SK-N-SH (cell line): ENCODE results near the gene CRACR2B. TPM values are rescaled to one million over a fixed set of nuclear protein-coding genes. Genes with fewer than 3 reads are reported as not detected.

Experiments
- CTCF ChIA-PET: fragments of 300-600, 350-600 bp; formaldehyde crosslinking; extraction: SDS; loops from one replicate; lab custom pipeline; 2021; lab: Yijun Ruan, JAX
- POLR2A ChIA-PET: fragments of 350-600 bp; sonication (Branson Sonifier 250); formaldehyde crosslinking; extraction: SDS; loops from one replicate; lab custom pipeline; 2020; ENCODE audit warnings: antibody characterized with exemption, inconsistent platforms; lab: Yijun Ruan, JAX
- DNase-seq: peaks from one replicate; pipeline ENCODE4 v3.0.0; 2012
- H2AFZ ChIP-seq: fragments of 200-600 bp; sonication (generic); 2 replicates; pipeline ENCODE4 v1.8.1; 2016; ENCODE audit warnings: antibody characterized with exemption, mild to moderate bottlenecking, low read depth
- H3F3A ChIP-seq: fragments of 200-600 bp; sonication (generic); replicated peaks from 2 replicates; pipeline ENCODE3; 2016; ENCODE audit warnings: antibody characterized with exemption, mild to moderate bottlenecking; ENCODE audit not compliant: insufficient read depth
- H3K27ac ChIP-seq, 2 experiments: fragments of 200-500 bp in 1 of 2; fragments of 200-600 bp in 1 of 2; sonication (Bioruptor generic) in 1 of 2; sonication (generic), shearing (Covaris generic) in 1 of 2; 2 replicates each; pipeline versions ENCODE4 v1.5.1 to v1.6.1; 2014 to 2016; ENCODE audit warnings: low read depth in 2 of 2, inconsistent platforms in 1 of 2, low read length in 1 of 2, mild to moderate bottlenecking in 1 of 2, mixed read lengths in 1 of 2
- H3K27me3 ChIP-seq: fragments of 200-600 bp; sonication (generic), shearing (Covaris generic); 2 replicates; pipeline ENCODE4 v1.6.1; 2016; ENCODE audit warnings: mixed run types; ENCODE audit not compliant: insufficient read depth
- H3K36me3 ChIP-seq, 2 experiments: fragments of 200-500 bp in 1 of 2; fragments of 200-600 bp in 1 of 2; sonication (Bioruptor generic) in 1 of 2; sonication (generic) in 1 of 2; replicated peaks in 1 of 2; 2 replicates each; pipeline versions ENCODE3 to v1.5.1; 2014 to 2016; ENCODE audit warnings: low read length in 1 of 2, mild to moderate bottlenecking in 1 of 2; ENCODE audit not compliant: insufficient read depth in 2 of 2, control insufficient read depth in 1 of 2
- H3K4me1 ChIP-seq, 2 experiments: fragments of 200-500 bp in 1 of 2; fragments of 200-600 bp in 1 of 2; sonication (Bioruptor generic) in 1 of 2; sonication (generic), shearing (Covaris generic) in 1 of 2; 2 replicates each; pipeline versions ENCODE4 v1.5.1 to v1.6.1; 2014 to 2016; ENCODE audit warnings: low read depth in 1 of 2, low read length in 1 of 2, mixed run types in 1 of 2; ENCODE audit not compliant: insufficient read depth in 2 of 2, control insufficient read depth in 1 of 2
- H3K4me2 ChIP-seq: fragments of 200-600 bp; sonication (generic), shearing (Covaris generic); 2 replicates; pipeline ENCODE4 v1.6.1; 2017; ENCODE audit warnings: mixed run types
- H3K4me3 ChIP-seq, 2 experiments: fragments of 200-500 bp in 1 of 2; fragments of 200-600 bp in 1 of 2; sonication (Bioruptor generic) in 1 of 2; sonication (generic), shearing (Covaris generic) in 1 of 2; 2 replicates each; pipeline versions ENCODE4 v1.5.1 to v1.8.1; 2014 to 2016; ENCODE audit warnings: low read depth in 2 of 2, inconsistent platforms in 1 of 2, low read length in 1 of 2, mild to moderate bottlenecking in 1 of 2, mixed read lengths in 1 of 2, moderate library complexity in 1 of 2
- H3K79me2 ChIP-seq: fragments of 200-600 bp; sonication (generic); 2 replicates; pipeline ENCODE4 v1.8.1; 2017; ENCODE audit warnings: mild to moderate bottlenecking; ENCODE audit not compliant: insufficient read depth
- H3K9ac ChIP-seq: fragments of 200-600 bp; sonication (generic); 2 replicates; pipeline ENCODE4 v1.6.1; 2017; ENCODE audit warnings: mixed run types
- H3K9me2 ChIP-seq: fragments of 200-600 bp; sonication (generic); 2 replicates; pipeline ENCODE4 v1.6.1; 2017; ENCODE audit warnings: mixed run types
- H3K9me3 ChIP-seq: fragments of 200-600 bp; sonication (generic); 2 replicates; pipeline ENCODE4 v1.6.1; 2017; ENCODE audit warnings: mixed run types, mild to moderate bottlenecking, moderate library complexity
- H4K20me1 ChIP-seq: fragments of 200-600 bp; sonication (generic); 2 replicates; pipeline ENCODE4 v1.6.1; 2017; ENCODE audit warnings: mild to moderate bottlenecking, mixed run types; ENCODE audit not compliant: insufficient read depth
- CTCF ChIP-seq: fragments of 200-600 bp; sonication (generic); IDR thresholded peaks from 2 replicates; pipeline ENCODE4 v1.6.1; 2017; ENCODE audit warnings: antibody characterized with exemption, mild to moderate bottlenecking, moderate library complexity
- ELF1 ChIP-seq: IDR thresholded peaks from 2 replicates; pipeline ENCODE4 v1.4.0; 2012
- EZH2phosphoT487 ChIP-seq: fragments of 200-600 bp; sonication (generic); IDR thresholded peaks from 2 replicates; pipeline ENCODE4 v1.6.1; 2017; ENCODE audit warnings: low read depth, mixed run types, mild to moderate bottlenecking, antibody characterized with exemption, moderate library complexity, borderline replicate concordance
- FOSL2 ChIP-seq: IDR thresholded peaks from 2 replicates; pipeline ENCODE4 v1.4.0; 2012; ENCODE audit warnings: low read depth, mild to moderate bottlenecking, moderate library complexity, borderline replicate concordance
- FOXJ3 ChIP-seq: sonication (generic); formaldehyde crosslinking; IDR thresholded peaks from 2 replicates; pipeline ENCODE4 v1.5.1; 2020; ENCODE audit warnings: mild to moderate bottlenecking, missing genetic modification reagents
- GABPA ChIP-seq: IDR thresholded peaks from 2 replicates; pipeline ENCODE4 v1.4.0; 2012; ENCODE audit warnings: low read depth, mild to moderate bottlenecking
- IRF3 ChIP-seq: fragments of 150-350 bp; IDR thresholded peaks from 2 replicates; pipeline ENCODE4 v1.6.1; 2016; ENCODE audit warnings: mild to moderate bottlenecking, low read depth, low read length
- JUND ChIP-seq: IDR thresholded peaks from 2 replicates; pipeline ENCODE4 v1.4.0; 2012
- MEF2A ChIP-seq: IDR thresholded peaks from 2 replicates; pipeline ENCODE4 v1.4.0; 2012; ENCODE audit warnings: low read depth, borderline replicate concordance
- PBX3 ChIP-seq: IDR thresholded peaks from 2 replicates; pipeline ENCODE4; 2012
- POLR2AphosphoS5 ChIP-seq: IDR thresholded peaks from 2 replicates; pipeline ENCODE4 v1.6.1; 2012; ENCODE audit warnings: low read depth, low read length
- RCOR1 ChIP-seq: fragments of 150-350 bp; IDR thresholded peaks from 2 replicates; pipeline ENCODE4 v1.6.1; 2017; ENCODE audit warnings: antibody characterized with exemption, low read length
- SIN3A ChIP-seq: IDR thresholded peaks from 2 replicates; pipeline ENCODE4 v1.6.1; 2012; ENCODE audit warnings: low read depth, mild to moderate bottlenecking, low read length, moderate library complexity, borderline replicate concordance
- SMC3 ChIP-seq: IDR thresholded peaks from 2 replicates; pipeline ENCODE4 v1.6.1; 2012; ENCODE audit warnings: low read depth, low read length, improper control_type of control experiment
- TAF1 ChIP-seq: IDR thresholded peaks from 2 replicates; pipeline ENCODE4 v1.6.1; 2012; ENCODE audit warnings: low read depth, mild to moderate bottlenecking, low read length, moderate library complexity, borderline replicate concordance
- TCF12 ChIP-seq: IDR thresholded peaks from 2 replicates; pipeline ENCODE4 v1.4.0; 2012
- USF1 ChIP-seq: IDR thresholded peaks from 2 replicates; pipeline ENCODE4 v1.4.0; 2012; ENCODE audit warnings: low read depth, borderline replicate concordance
- YY1 ChIP-seq: IDR thresholded peaks from 2 replicates; pipeline ENCODE4 v1.4.0; 2012; ENCODE audit warnings: low read depth, mild to moderate bottlenecking
- WGBS: methylation state at CpG from one replicate; pipeline ENCODE4 v1.1.6; 2017; ENCODE audit warnings: low lambda C conversion rate; 5-methylcytosine and 5-hydroxymethylcytosine counted together
- polyA plus RNA-seq, 3 experiments: library from polyadenylated mRNA; depleted of rRNA; stranded (reverse); fragments of >200 nt; gene quantifications; 2 replicates each; pipeline ENCODE4 v1.2.3, GENCODE V29; 2012

CRACR2B gene
- polyA plus RNA-seq, 1 of the 3 experiments (the other 2 are of a cell fraction) = 1.1 TPM

- TF ChIP-seq JUND = no peak
These were observed 11.3 kb upstream of the CRACR2B start (continued) for GRCh38 chr11:816433-816779.

- H3K27ac ChIP-seq = peak within 1 kb of the TSS; percentile 73 to 75
- no peak for DNase-seq
These were observed 9.2 kb upstream of the CRACR2B start, which contains the start of gene PNPLA2 for GRCh38 chr11:818396-819128. Gene PNPLA2 (plus strand): TSS chr11:818914. CDS start chr11:819719, 805 bp downstream.

More at GRCh38 chr11:818396-819128, 9.2 kb upstream of the CRACR2B start, which contains the start of gene PNPLA2:
- Histone ChIP-seq H3K4me1 (peaks cover 14 to 26% of the 10 kb centered on the region in 2 experiments; a peak in 3 of 4 replicates), H3K27me3 (no peaks in the 10 kb centered on the region), H3K9ac (peak within 1 kb of the TSS; percentile 83)
- WGBS = 59% methylated on average over 18 of the region's 20 CpGs
- TF ChIP-seq POLR2AphosphoS5 (no peak), TCF12 (no peak), IRF3 (no peak), YY1 (no peak), SIN3A (no peak), USF1 (no peak), ELF1 (no peak), MEF2A (no peak), RCOR1 (no peak), GABPA (no peak), JUND (no peak), PBX3 (no peak), SMC3 (no peak), CTCF (no peak), EZH2phosphoT487 (no peak), TAF1 (no peak), FOSL2 (no peak), FOXJ3 (CRISPR knock-in tag) (no peak)
- TF ChIP-seq, all 33 proteins: peak for 0
- peak within 1 kb of the TSS; percentile 98 for H3K4me2 ChIP-seq
- peaks cover 20% of the 10 kb centered on the region for H3F3A ChIP-seq
- ChIA-PET POLR2A (interaction anchor here (0.7 to 2.7 kb wide), 15 partner anchors 9 to 123 kb away, joined by 3 to 34 read pairs (median 6); partner anchors contain the start of genes CD151, CEND1, CRACR2B and DEAF1), CTCF (interaction anchor here (0.8 to 1.7 kb wide), 10 partner anchors 9 to 123 kb away, joined by 3 to 9 read pairs (median 4); partner anchors contain the start of genes CD151, CRACR2B, DEAF1 and RPLP2)
- no peaks in the 10 kb centered on the region for H3K9me2 ChIP-seq
- H2AFZ ChIP-seq = peak within 1 kb of the TSS; percentile 82; the same call in 1 of the 2 replicates
- peaks cover 3 to 5% of the 10 kb centered on the region in 2 experiments for H3K36me3 ChIP-seq
- peaks cover 26% of the 10 kb centered on the region for H3K79me2 ChIP-seq
- H3K4me3 ChIP-seq = peak within 1 kb of the TSS; percentile 71 to 79
- no peaks in the 10 kb centered on the region for H3K9me3 ChIP-seq
- peaks cover 28% of the 10 kb centered on the region for H4K20me1 ChIP-seq
